ENCODE measurements around the gene SLC6A9.

SLC6A9 gene

DNA sequence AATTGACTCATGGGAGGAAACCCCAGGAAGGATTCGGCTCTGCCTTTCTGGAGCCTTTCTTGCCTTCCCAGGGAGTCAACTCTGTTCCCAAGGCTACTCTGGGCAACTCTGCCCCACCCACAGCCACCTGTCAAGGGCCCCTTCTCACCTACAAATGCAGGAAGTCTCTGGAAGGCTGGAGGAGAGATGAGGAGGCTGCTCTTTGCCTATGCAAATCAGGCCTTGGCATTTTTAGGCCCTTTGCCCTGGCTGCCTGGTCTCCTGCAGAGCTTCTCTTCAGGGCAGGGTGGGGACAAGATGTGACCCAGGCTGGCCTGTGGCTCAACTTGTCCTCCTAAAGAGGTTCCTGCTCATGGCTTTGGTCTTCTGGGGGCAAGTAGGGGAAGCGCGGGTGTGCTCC, 5.4 kb downstream of the SLC6A9 start:
- no peak for DNase-seq

DNA sequence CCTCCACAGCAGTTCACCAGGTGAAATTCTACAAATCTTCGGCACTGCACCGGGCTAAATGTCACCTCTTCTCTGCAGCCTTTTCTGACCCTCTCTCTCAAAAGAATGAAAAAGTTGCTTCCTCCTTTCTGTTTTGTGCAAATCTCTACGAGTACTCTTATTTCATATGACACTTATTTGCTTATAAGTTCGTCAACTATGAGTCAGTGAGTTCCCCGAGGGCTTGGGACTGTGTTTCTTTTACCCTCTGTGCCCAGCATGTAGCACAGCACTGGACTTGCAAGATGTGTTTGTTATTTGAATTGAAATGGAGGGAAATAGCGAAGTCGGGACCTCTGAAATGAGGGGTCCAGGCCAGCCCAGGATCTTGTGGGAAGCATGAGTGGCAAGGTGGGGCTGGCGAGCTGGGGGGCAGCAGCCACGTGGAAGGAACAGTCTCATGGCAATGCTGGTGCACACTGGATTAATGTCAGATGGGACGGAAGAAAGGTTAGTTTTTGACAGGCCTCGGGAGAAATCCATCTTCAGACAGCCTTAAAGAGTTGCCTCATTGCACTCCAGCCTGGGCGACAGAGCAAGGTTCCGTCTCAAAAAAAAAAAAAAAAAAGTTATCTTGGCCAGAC, 6.2 kb downstream of the SLC6A9 start:
- no peak for DNase-seq

DNA sequence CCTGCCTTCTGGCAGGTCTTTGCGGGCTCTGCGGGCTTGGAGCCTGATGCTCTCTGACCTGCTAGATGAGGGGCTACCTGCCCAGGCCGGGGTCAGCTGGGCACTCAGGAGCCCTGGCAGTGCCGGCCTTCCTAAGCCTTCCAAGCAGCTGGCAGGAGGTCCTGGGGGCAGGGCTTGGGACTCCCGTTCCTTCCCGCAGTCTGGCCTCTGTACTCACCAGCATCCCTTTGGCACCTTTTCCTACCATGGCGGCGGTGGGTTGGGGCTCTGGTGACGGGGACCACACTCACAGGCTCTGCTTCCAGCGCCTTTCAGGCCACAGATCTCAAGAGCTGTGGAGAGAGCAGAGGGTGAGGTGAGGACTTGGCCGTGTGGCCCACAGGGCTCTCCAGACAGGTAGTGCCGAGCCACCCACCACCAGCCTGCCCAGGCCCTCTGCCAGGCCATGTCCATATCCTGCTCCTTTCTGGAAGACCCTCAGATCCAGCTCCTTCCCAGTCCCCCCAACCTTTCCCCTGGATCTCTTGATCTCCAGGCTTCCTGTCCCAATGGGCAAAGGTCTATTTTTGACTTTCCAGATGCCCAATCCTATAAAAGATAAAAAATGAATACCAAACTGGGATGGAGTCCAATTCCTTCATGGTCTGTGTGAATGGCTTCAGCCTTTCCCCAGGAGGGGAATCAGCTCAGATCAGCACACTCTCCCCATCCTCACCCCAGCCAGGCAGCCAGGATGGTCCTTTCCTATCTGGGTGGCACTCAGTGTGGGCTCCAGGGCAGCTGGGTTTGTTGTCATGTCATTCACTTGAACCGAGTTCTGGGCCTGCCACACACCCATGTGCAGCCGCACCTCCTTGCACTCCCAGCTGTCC, 7.0 kb downstream of the SLC6A9 start:
- no peak for DNase-seq

DNA sequence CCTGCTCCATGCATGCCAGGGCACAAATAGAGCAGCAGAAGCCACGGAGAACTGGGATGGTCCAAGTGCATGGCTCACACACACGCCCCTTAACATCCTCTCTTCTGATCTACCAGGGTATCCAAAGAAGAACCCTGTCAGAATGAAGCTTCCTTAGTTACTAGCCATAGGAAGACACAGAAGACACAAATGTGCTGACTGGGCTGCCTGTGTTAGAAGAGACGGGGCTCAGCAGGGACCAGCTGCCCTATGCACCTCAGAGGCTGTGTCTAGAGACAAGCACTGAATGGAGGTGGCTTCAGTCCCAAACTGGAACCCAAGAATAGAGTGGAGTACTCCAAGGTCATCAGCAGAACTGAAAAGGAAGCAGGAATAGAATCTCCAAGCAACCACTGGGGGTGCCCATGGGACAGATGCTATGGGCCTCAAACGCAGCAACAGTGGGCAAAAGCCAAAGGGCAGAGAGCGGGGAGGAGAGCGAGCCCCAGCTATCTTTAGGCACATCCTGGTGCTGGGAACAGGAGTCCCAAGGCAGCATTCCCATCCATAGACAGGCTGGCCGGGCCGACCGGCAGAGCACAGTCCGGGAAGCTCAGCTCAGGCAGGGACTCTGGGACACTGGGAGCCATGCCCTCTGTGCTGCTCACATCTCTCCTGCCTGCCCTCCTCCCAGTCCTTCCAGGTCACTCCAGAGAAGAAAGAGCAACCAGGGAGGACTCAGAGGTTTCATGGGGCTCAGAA, 9.5 kb downstream of the SLC6A9 start:
- DNase-seq = no peak

DNA sequence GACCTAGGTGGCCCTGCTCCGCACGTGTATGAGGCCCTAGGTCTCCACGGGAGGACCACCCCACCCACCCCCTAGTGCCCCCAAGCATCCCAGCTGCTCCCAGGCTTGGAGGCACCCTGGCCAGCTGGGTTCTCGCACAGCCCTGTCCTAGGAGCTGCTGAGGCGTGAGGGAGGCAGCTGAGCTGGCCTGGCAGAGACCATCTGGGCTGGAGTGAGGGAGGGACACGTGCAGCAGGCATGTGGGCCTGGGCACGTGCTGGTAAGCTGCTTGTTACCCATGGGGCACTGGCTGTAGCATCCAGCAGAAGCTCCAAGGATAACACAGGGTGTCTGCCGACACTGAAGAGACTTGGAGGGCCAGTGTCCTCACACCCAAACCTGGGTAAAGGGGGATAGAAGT, 10.1 kb downstream of the SLC6A9 start:
- DNase-seq = no peak

DNA sequence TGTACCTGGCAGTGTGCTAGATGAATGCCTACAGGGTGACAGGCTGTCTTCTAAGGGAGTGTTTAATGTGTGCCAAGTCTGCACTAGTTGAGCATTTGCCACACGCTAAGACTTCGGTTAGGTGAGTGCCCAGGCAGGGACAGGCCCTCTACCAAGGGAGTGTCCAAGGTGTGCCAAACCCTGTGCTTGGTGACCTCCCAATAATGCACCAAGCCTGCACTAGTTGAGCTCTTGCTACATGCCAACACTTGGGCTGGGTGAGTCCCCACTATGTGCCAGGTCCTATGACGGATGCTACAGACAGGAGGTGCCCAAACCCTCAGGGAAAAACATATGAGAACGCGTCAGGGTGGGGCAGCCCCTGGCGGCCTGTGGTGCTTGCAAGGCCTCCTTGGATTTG, 10.8 kb downstream of the SLC6A9 start:
- DNase-seq = no peak

DNA sequence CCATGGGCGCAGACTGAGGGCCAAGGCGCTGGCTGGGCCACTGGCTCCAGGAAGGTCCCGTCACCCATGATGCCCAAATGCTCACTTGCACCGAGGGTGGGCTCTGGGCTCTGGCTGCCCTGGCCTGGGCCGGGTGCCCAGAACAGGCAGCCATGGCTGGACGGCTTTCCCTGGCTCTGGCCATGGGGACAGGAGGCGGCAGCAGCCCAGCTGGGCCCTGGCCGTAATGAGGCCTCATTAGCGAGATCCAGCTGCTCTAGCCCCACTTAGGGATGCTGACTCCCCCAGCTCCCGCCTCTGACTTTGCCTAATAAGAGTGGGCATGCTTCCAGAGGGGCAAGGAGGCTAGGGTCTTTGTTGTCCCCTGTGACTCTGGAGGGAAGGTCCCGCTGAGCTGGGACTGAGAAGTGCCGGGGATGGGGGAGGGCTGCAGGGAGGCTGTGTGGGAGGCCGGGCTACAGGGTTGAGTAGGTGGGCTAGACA, 11.8 kb downstream of the SLC6A9 start:
- no peak for DNase-seq

DNA sequence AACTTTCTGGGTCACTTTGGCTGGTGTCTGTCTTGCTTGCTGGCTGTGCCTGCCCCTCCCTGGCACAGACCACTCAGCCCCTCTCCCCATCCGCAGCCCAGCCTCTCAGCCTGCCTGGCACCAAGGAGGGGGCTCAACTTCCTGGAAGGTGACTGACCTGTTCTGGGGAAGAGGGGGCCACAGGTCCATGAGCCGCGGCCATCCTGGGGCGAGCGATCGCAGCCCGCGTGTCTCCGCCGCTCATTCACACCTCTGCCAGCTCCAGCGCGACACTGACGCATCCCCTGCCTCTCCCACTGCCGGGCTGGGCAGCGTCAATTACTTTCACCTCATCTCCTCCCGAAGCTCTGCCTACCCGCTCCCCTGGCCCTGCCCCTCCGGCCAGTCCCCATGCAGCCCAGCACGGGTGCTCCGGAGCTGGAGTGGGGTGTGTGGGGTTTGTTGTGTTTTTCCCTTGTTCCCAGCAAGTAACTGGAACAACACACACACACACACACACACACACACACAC, 14.3 kb downstream of the SLC6A9 start:
- no peak for DNase-seq

DNA sequence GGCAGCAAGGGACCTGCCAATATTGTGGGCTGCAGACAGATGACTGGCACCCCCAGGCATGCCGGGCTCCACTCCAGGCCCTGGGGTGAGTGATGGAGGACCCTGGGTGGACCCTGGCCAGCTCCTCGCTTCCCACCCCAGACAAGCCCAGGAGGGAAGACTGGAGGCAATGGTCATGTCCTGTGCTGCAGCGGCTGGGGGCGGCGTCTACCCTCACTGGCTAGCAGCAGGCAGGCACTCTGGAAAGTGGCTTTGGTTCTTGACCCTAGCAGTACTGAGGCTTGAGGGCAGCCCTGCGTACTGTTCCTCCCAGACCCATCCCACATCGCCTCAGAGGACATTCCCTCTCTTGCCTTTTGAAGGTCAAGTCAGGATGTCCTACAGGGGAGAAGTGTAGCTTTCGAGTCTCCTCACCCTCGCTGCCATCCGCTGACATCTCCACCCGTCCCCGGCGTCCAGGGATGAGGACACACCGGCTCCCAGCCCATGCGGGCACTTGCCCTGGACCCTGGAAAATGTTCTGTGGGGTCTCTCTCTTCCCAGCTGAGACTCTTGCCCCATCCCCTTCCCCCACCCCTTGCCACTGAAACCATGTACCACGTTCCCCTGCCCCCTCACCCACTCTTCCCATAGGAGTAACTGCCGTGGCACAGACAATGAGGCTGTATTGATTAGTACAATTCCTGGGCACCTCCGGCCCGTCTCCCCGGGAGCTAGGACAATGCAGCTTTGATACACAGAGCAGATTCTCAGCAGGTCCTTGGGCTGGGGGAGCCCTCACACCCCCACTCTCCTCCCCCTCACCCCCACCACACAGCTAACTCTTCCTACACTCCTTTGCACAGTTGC, 15.0 kb downstream of the SLC6A9 start:
- DNase-seq = no peak

DNA sequence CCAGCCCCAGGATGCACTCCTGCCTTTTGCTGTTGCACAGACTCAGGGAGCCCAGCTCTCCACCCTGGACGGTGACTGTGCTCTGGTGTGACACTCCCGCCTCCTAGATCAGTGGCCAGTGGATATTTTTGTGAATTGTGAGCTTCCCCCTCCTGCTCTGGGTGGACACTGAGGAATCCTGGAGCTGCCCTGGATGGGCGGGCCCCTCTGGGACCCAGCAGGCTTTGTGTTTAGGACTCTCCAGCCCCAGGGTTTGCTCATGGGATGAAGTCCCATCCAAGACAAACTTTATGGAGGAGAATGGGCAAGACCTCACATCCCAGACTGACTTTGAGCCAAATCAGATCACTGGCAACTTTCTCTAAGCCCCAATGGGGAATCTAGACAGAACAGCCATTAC, 16.1 kb downstream of the SLC6A9 start:
- no peak for DNase-seq

DNA sequence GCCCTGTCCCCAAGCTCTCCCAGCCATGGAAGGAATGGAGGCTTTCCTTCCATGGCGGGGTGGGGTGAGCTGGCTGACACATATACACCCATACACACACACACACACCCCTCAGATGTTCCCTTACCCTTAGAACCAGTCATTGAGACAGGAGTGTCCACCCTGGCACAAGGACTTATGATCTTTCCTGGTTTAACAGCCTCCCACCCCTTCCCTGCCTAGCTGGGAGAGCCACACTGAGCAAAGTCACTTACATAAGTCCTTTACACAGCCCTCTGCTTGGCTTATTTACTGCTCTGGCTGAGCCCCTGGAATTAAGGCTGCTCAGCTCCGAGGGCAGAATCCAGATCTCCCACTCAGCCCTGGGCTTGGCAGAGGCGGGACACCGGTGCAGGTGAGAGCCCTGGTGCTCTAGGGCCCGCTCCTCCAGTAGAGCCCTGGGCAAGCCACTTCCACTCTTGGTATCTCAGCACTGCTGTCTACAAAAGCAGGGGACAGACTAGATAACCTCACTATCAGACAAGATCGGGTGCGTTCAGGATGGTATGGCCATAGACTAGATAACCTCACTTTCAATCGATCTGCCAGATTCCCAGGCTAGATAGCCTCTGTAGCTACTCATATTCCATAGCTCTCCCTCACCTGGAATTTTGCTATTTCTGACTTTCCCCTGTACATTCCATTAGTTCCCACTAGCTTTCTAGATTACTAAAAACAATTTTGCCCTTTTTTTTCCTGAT, 16.7 kb downstream of the SLC6A9 start:
- no peak for DNase-seq

DNA sequence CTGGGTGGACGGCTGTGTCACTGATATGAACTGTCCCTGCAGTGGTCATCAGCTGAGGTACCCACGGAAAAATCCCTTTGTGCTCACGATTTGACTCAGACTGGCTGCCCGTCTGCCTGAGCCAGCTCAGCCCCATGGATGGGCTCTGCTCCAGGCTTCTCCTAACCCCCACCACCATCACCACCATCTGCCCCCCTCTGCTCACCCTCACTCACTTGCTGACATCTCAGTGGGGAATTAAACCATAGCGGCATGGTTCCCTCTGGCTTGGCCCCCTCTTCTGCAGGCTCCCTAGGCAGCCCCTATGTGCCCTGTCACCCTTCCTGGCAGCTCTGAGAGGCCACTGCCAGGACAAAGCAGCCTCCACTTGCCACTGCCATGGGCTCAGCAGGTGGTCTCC, 17.3 kb downstream of the SLC6A9 start:
- DNase-seq = no peak

DNA sequence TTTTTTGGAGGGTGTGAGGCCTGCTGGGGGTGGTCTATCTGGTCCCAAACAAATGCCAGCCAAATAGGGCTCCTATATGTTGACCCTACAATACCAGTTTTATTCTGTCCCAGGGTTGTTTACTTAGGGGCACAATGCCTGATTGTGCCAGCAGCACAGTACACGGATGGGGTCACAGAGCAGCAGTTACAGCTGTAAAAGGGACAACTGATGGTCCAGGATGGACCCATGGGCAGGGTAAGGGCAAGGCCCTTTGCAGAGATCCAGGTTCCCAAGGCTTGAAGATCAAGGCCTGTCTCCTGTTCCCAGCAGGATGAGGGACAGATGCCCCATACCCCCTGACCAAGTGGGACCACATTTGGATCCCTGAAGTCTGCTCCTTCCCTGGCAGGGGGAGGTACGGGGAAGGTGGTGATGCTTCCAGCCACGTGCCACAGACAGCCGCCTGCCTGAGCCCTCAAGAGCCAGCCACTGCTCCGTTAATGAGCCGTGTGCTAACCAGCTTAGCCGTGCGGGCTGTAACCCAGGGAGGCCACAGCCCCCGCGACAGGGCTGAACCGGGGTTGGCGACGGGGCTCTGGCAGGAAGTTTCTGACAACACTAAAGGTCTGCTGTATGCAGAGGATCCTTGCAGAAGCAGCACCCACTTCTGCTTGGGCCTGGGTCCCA, 18.2 kb downstream of the SLC6A9 start:
- DNase-seq = no peak

DNA sequence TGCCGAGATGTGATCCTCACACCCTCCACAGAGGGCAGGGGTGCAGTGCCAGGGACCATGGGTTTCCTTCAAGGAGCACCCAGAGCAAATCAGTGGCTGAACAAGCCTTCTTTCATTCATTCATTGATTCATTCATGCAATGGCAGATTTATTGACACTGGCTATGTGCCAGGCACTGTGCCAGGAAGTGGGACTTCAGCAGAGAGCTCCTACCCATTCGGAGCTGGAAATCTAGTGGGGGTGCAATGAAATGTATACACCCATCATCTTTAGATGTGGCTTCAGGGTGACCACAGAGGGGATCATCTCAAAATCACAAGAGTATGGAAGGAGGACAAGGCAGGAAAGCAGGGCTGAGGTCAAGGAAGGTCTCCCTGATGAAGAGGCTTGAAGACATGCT, 18.9 kb downstream of the SLC6A9 start:
- no peak for DNase-seq

DNA sequence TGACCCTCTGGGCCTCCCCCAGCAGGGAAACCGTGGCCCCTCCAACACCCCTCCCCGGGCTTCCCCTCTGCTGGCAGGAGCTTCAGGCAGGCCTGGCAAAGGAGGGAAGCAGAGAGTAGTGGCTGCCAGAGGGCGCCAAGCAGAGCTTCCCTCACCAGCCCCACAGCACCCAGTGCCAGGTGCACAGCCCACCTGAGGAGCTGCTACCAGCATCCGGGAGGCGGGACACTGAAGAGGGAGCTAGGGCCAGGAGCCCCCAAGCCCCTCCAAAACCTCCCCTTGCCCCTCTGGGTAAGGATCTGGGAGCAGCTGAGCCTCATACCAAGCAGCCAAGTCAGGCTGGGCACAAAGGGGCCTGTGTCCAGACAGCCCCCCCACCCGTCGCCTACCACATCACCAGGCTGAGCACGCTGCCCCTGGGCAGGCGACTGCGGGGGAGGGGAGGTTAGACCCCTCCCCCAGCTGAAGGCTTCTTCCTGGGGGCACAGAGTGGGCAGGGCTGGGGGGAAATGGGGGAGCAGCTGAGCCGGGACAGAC, 20.3 kb downstream of the SLC6A9 start:
- DNase-seq = no peak

DNA sequence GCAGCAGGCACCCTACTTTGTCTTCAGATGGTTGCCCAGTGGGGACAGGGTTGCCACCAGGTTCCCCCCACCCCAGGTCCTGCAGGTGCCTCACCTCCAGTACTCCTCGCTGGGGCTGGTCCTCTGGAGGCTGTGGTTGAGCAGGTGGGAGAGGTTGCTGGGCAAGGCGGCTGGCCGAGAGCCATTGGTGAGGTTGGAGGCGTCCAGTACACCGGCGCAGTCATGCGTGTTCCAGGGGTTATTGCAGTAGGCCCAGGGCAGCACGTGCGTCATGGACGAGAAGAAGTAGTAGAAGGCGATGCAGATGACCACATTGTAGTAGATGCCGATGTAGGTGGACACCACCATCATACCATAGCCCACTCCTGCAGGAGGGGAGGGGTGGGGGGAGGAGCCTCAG, 23.0 kb downstream of the SLC6A9 start:
- DNase-seq = no peak

DNA sequence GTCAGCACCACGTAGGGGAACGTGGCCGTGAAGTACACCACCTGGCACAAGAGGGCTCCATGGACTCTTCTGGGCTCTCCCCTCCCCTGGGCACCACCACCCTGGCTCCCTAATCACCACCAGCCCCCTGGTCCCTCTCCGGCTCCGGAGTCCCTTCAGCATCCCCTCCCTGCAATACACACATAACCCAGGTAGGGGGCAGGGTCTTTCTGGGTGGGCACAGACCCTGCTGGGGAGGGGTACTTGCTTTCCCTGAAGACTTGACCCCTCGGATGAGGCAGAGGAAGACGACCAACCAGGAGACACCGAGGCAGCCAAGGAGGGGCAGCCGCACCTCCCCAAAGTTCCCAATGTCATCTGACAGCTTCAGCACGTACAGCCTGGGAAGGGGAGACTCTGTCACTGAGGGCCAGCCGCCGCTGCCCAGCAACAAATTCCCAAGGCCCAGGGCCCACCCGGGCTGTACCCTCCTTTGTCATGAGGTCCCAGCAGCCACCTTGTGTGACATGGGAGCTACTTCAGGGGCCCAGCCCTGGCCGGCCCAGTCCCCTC, 28.6 kb downstream of the SLC6A9 start:
- no peak for DNase-seq

DNA sequence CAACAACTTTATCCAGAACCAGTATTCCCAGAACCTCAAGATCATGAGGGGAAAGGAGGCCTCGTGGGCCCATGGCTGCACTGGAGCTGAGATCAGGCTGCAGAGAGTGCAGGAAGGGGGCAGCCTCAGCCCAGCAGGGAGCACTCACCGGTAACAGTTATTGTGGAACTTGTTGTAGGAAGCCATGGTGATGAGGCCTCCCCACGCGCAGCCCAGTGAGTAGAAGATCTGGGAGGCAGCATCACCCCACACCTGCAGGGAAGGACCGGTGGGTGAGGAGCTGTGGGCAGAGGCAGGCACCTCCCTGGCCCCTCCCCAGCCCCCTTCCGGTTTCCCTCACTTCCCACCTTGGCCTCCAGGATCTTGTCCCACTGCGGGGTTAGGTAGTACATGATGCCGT, 29.1 kb downstream of the SLC6A9 start:
- DNase-seq = no peak

DNA sequence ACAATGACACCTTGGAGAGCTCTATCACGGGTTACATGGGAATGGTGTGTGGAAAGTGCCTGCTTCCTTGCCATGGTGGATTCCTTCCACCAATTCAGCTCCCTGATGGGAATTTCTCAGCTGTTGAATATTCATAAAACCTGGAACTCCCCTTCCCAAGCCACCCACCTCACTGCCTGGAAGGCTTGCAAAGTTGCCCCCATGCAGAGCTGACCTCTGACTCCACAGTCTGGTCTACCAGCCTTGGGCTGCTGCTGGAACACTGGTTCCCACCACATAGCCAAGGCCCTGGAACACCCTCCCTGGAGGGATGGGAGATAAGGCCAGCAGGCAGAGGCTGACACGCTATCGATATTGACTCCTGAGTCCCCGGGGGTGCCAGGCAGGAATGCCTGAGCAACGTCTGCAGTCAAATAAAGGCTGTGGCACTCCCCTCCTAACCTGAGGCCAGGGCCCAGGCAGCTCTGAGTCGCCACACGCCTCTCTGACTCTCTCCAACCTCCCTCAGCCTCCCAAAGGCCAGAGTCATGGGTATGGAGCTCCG, 31.1 kb downstream of the SLC6A9 start:
- DNase-seq = no peak

DNA sequence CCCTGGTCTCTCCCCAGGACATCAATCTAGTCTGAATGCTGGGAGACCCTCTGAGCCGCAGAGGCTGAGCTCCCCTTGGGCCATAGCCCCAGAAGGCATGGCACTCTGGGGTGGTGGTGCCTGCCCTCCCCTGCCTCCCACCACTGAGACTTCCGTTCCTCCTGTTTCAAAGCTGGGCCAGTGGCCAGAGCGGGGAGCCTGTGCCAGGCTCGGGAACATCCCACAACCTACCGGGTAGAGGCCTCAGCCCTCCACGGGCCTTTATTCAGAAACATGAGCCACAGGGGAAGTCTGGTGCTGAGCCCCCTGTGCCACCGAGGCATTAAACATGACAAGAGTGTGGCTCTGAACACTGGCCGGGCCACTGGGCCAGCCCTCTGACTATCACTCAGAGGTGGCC, 31.8 kb downstream of the SLC6A9 start:
- no peak for DNase-seq
